NCI-H748 (cell line): ENCODE measurements around the gene HOXD11.
A peak's percentile ranks its signal among the peaks of the same experiment; 100 is the strongest.

Source experiments
- DNase-seq: peaks from one replicate; lab custom pipeline; 2025; ENCODE audit not compliant: unreplicated experiment; lab: John Stamatoyannopoulos, UW

HOXD11 gene

GRCh38 chr2:176081376-176081836 lies 25.7 kb upstream of the HOXD11 start:
- no peak for DNase-seq

GRCh38 chr2:176081837-176082524 lies 25.1 kb upstream of the HOXD11 start:
- DNase-seq, result no peak

- DNase-seq, result no peak
These were observed 24.6 kb upstream of the HOXD11 start for GRCh38 chr2:176082525-176082823.

- no peak for DNase-seq
These were observed 24.0 kb upstream of the HOXD11 start for GRCh38 chr2:176082824-176083751.

- peak; percentile 65 for DNase-seq
These were observed 23.3 kb upstream of the HOXD11 start, which contains the start of gene EVX2 for GRCh38 chr2:176083796-176084261. EVX2 (minus strand) TSS chr2:176083962; CDS start chr2:176083776, 186 bp downstream.

- peak; percentile 75 for DNase-seq
These were observed 22.4 kb upstream of the HOXD11 start for GRCh38 chr2:176084611-176085119.

GRCh38 chr2:176085120-176085788 lies 21.8 kb upstream of the HOXD11 start:
- DNase-seq, result peak; percentile 84

- peak; percentile 83 for DNase-seq
These were observed 21.0 kb upstream of the HOXD11 start for GRCh38 chr2:176085861-176086771.

- DNase-seq, result no peak
These were observed 19.6 kb upstream of the HOXD11 start for GRCh38 chr2:176087330-176088047.

GRCh38 chr2:176088048-176088936 lies 18.8 kb upstream of the HOXD11 start:
- DNase-seq, result peak; percentile 84

- DNase-seq, result no peak
These were observed 17.9 kb upstream of the HOXD11 start for GRCh38 chr2:176088937-176089842.

GRCh38 chr2:176089843-176090395 lies 17.2 kb upstream of the HOXD11 start:
- no peak for DNase-seq

GRCh38 chr2:176090862-176091261 lies 16.2 kb upstream of the HOXD11 start:
- DNase-seq, result no peak

GRCh38 chr2:176091329-176092258 lies 15.5 kb upstream of the HOXD11 start:
- no peak for DNase-seq

GRCh38 chr2:176092270-176093144 lies 14.6 kb upstream of the HOXD11 start, which contains the start of gene HOXD13:
HOXD13 (plus strand) TSS chr2:176092721; CDS start chr2:176092891, 170 bp downstream.
- DNase-seq, result peak; percentile 34
